ENCODE data around the gene ARHGAP15. TPM values are rescaled to one million over a fixed set of nuclear protein-coding genes. Genes with fewer than 3 reads are reported as not detected.

Gene ARHGAP15
- total and polyA plus RNA-seq, 2 experiments from 2014 or later, result 0.26 TPM; not detected in 1

- TF ChIP-seq ZNF114 (CRISPR knock-in tag; IDR thresholded peaks at IDR 0.05) (no peak), ETS1 (IDR thresholded peaks at IDR 0.05) (no peak), JUNB (IDR thresholded peaks at IDR 0.05; ENCODE audit: unreplicated experiment) (no peak), REST (IDR thresholded peaks at IDR 0.05; ENCODE audit: unreplicated experiment) (no peak), POLR2AphosphoS5 (IDR thresholded peaks at IDR 0.05; ENCODE audit: low read depth) (no peak)
These were observed 74.8 kb downstream of the ARHGAP15 start (continued) for GRCh38 chr2:143204062-143204461.

- no peaks in the 10 kb centered on the region for H3K79me2 ChIP-seq (replicated peaks; ENCODE audit: insufficient read depth)
- Mint-ChIP-seq H3K4me3 (no peak overlapping the region), H3K9me3 (no peaks in the 10 kb centered on the region; the same call in 2 of the 3 replicates), H3K36me3 (ENCODE audit: low read depth) (no peaks in the 10 kb centered on the region), H3K27ac (no peak overlapping the region), H3K4me1 (no peaks in the 10 kb centered on the region), H3K27me3 (ENCODE audit: insufficient read depth, low read depth, poor library complexity) (peaks cover under 1% of the 10 kb centered on the region)
- no peaks in the 10 kb centered on the region for H3K9me2 ChIP-seq (ENCODE audit: insufficient read depth)
- ATAC-seq (no peak; the same call in 2 of the 3 replicates), DNase-seq (ENCODE audit: low spot score) (peak; percentile 30)
- H3K4me2 ChIP-seq, result no peak overlapping the region
- no peaks in the 10 kb centered on the region for H3K36me3 ChIP-seq (ENCODE audit: insufficient read depth)
- no peak overlapping the region for H2AFZ ChIP-seq
- H3K4me1 ChIP-seq (ENCODE audit: insufficient read depth), result no peaks in the 10 kb centered on the region
- H4K20me1 ChIP-seq (replicated peaks; ENCODE audit: insufficient read depth), result no peaks in the 10 kb centered on the region
- H3K27me3 ChIP-seq (ENCODE audit: insufficient read depth), result no peaks in the 10 kb centered on the region
- H3K27ac ChIP-seq (ENCODE audit: low read depth), result no peak overlapping the region
- H3K4me3 ChIP-seq, result no peak overlapping the region
- TF ChIP-seq, protein P1, sequence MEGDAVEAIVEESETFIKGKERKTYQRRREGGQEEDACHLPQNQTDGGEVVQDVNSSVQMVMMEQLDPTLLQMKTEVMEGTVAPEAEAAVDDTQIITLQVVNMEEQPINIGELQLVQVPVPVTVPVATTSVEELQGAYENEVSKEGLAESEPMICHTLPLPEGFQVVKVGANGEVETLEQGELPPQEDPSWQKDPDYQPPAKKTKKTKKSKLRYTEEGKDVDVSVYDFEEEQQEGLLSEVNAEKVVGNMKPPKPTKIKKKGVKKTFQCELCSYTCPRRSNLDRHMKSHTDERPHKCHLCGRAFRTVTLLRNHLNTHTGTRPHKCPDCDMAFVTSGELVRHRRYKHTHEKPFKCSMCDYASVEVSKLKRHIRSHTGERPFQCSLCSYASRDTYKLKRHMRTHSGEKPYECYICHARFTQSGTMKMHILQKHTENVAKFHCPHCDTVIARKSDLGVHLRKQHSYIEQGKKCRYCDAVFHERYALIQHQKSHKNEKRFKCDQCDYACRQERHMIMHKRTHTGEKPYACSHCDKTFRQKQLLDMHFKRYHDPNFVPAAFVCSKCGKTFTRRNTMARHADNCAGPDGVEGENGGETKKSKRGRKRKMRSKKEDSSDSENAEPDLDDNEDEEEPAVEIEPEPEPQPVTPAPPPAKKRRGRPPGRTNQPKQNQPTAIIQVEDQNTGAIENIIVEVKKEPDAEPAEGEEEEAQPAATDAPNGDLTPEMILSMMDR (conservative IDR thresholded peaks at IDR 0.05; ENCODE audit: low read depth in 2 of 2), result peak in 1 of 2 experiments; percentile 58
- TF ChIP-seq REST (IDR thresholded peaks at IDR 0.05; ENCODE audit: unreplicated experiment), result no peak
- H3F3A ChIP-seq (replicated peaks; ENCODE audit: low read depth), result no peaks in the 10 kb centered on the region
These were observed 76.0 kb downstream of the ARHGAP15 start for GRCh38 chr2:143205106-143205764.

All from GM23338 (cell line).